C4-2B (cell line): ENCODE data around the gene EEA1.

Experiments used
- H3K27ac ChIP-seq: fragments of 450-650 bp; 2 replicates; pipeline ENCODE4 v1.5.1; 2017
- ZFX ChIP-seq: fragments of 450-650 bp; IDR thresholded peaks from 2 replicates; pipeline ENCODE4 v1.6.1; 2017
- TF ChIP-seq, protein P1 (sequence below): fragments of 450-650 bp; conservative IDR thresholded peaks from 2 replicates; pipeline ENCODE4 v1.5.1; 2017; ENCODE audit warnings: mild to moderate bottlenecking

The EEA1 gene

DNA sequence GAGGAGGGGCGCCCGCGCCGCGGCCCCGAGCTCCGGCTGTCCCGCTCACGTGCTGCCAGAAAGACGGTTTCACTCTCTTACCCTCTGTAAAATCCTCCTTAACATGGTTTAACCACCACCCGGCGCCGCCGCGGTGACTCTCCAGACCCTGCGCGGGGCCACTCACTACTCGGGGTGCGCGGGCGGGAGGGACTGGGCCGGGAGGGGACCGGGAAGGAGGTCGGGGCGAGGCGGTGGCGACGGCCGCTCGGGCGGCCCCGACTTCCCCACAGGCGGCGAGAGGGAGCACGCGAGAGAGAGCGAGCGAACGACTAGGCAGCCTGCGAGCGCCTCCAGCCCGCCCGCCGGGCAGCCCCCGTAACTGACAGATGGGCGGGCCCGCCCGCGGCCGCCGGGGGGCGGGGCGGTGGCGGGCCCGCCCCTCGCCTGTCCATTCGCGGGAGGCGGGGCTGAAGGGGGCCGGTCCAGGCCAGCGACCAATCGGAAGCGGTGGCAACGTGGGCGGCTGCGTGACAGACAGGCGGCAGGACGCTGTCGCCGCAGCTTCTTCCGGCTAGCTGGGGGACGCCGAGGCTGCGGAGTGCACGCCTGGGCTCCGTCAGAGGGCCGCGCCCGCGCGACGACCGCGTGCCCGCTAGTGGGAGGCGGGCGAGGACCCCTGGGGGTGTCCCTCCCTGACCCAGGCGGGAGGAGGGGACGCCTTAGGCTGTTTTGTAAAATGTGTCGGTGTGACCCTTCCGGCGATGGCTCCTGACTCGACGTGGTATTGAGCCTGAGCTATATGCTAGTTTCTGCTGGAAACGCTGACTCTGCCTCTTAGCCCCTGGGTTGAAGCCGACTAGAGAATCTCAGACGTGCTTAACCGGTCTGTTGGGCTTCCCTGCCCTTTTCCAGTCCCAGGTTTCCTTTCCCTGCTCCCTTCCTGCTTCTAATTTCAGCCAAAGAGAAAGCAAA lies at the start of gene EEA1:
EEA1 (minus strand) TSS at position 334 of the 954 bp plus-strand sequence; CDS start at position 105, 229 bp downstream.
- TF ChIP-seq ZFX, result peak; percentile 78
- TF ChIP-seq, protein P1, sequence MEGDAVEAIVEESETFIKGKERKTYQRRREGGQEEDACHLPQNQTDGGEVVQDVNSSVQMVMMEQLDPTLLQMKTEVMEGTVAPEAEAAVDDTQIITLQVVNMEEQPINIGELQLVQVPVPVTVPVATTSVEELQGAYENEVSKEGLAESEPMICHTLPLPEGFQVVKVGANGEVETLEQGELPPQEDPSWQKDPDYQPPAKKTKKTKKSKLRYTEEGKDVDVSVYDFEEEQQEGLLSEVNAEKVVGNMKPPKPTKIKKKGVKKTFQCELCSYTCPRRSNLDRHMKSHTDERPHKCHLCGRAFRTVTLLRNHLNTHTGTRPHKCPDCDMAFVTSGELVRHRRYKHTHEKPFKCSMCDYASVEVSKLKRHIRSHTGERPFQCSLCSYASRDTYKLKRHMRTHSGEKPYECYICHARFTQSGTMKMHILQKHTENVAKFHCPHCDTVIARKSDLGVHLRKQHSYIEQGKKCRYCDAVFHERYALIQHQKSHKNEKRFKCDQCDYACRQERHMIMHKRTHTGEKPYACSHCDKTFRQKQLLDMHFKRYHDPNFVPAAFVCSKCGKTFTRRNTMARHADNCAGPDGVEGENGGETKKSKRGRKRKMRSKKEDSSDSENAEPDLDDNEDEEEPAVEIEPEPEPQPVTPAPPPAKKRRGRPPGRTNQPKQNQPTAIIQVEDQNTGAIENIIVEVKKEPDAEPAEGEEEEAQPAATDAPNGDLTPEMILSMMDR, result peak; percentile 13
- peak within 1 kb of the TSS; percentile 85 for H3K27ac ChIP-seq

DNA sequence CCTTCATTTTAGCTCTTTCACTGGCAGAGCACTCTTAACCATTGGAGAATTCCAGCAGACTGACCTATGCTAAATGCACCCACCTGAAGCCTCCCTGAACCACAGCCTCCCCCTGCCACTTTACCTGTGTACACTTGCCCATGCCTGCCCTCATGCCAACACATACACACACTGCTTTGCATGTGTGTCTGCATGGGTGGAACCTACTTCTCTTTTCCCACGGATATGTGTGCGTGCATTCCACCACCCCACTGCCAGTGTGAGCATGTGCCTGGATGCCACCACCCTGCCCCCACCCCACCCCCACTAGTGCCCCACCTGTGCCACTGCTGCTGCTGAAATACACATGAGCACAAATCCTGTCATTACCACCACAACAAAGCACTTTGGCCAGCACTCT lies 49.5 kb upstream of the EEA1 start:
- no peak for TF ChIP-seq ZFX
- TF ChIP-seq, protein P1, result no peak
- H3K27ac ChIP-seq, result no peak overlapping the region

- no peak overlapping the region for H3K27ac ChIP-seq
- TF ChIP-seq ZFX, result no peak
- TF ChIP-seq, protein P1, result no peak
These were observed 48.2 kb upstream of the EEA1 start for GRCh38 chr12:92977326-92977725.

GRCh38 chr12:92974759-92975158 lies 45.7 kb upstream of the EEA1 start:
- no peak overlapping the region for H3K27ac ChIP-seq

DNA sequence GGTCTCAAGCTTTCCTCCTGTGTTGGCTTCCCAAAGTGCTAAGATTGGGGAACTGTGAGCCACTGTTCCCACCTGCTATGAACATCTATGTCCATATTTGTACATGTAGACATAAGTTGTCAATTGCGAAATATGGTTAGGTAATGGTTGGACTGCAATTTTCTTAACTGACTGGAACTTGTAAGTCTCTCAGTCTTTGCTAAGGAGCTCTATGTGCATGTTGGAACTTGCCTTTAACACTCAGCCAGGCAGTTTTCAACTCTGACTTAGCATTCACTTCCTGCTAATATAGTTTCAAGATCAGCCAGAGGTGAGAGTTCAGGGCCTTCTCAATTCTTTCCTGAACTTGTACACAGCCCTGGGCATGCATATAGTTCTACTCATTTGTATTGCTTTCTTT lies 44.5 kb upstream of the EEA1 start:
- TF ChIP-seq, protein P1, result no peak
- no peak for TF ChIP-seq ZFX
- no peak overlapping the region; the same call in 1 of the 2 replicates for H3K27ac ChIP-seq

More at GRCh38 chr12:92974759-92975158, 45.7 kb upstream of the EEA1 start:
- no peak for TF ChIP-seq ZFX
- TF ChIP-seq, protein P1, result no peak

DNA sequence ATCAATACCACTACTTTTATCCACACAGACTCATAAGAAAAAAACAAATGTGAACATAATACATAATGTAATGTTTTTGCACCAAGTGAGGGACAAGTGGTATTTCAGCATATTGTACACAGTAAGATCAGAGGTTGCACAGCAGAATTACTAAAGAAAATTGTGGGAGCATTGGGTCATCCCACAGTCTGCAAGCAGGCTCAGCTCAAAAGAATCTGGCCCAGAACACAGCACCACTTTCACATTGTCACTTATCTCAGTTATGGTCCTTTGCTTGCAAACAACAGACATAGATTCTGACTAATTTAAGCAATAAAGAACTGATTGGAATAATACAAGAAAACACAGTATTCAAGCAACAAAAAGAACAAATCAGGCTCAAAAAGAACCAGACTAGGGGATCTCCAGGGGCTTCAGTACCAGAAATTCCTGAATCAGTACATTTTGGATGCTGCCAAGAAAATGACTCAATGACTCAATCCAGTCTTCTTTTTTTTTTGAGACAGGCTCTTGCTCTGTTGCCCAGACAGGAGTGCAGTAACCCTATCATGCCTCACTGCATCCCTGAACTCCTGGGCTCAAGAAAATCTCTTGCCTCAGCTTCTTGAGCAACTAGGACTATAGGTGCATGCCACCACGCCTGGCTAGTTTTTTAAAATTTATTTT lies 42.9 kb upstream of the EEA1 start:
- TF ChIP-seq ZFX, result no peak
- TF ChIP-seq, protein P1, result no peak
- H3K27ac ChIP-seq, result no peak overlapping the region
